OCI-LY3 (cell line): ENCODE data around the gene XXYLT1.

Experiments used
- H2AFZ ChIP-seq: fragments of 200-600, 300-600 bp; shearing (Covaris generic); 2 replicates; pipeline ENCODE4 v1.6.0; 2014; ENCODE audit warnings: antibody characterized with exemption, low read depth, low read length
- H3K27ac ChIP-seq: fragments of 200-600, 300-600 bp; sonication (generic); 2 replicates; pipeline ENCODE4 v1.5.1; 2014; ENCODE audit warnings: mild to moderate bottlenecking, low read length, moderate library complexity, mixed read lengths
- H3K27me3 ChIP-seq: fragments of 200-600, 300-600 bp; sonication (generic); 2 replicates; pipeline ENCODE4 v1.6.1; 2014; ENCODE audit warnings: low read depth, low read length, mixed read lengths
- H3K36me3 ChIP-seq: fragments of 200-600, 300-600 bp; sonication (generic); replicated peaks from 2 replicates; pipeline ENCODE3; 2014; ENCODE audit warnings: low read depth, low read length, mixed read lengths
- H3K4me1 ChIP-seq: fragments of 300-600, 200-600 bp; sonication (generic); 2 replicates; pipeline ENCODE4 v1.6.1; 2014; ENCODE audit warnings: low read length, mixed read lengths
- H3K4me2 ChIP-seq: fragments of 200-600, 300-600 bp; sonication (generic); 2 replicates; pipeline ENCODE4 v1.6.1; 2014; ENCODE audit warnings: low read length, mixed read lengths
- H3K4me3 ChIP-seq: fragments of 300-600, 200-600 bp; sonication (generic); 2 replicates; pipeline ENCODE4 v1.5.1; 2014; ENCODE audit warnings: antibody characterized with exemption, mild to moderate bottlenecking, low read length, moderate library complexity
- H3K79me2 ChIP-seq: fragments of 300-600, 200-600 bp; shearing (Covaris generic); 2 replicates; pipeline ENCODE4 v1.6.1; 2014; ENCODE audit warnings: mild to moderate bottlenecking, low read length, mixed read lengths
- H3K9ac ChIP-seq: fragments of 300-600, 200-600 bp; shearing (Covaris generic); 2 replicates; pipeline ENCODE4 v1.6.0; 2014; ENCODE audit warnings: mild to moderate bottlenecking, low read length, moderate library complexity
- H3K9me3 ChIP-seq: fragments of 200-600, 300-600 bp; shearing (Covaris generic); 2 replicates; pipeline ENCODE4 v1.6.1; 2014; ENCODE audit warnings: low read length, mixed read lengths; ENCODE audit not compliant: insufficient read depth
- H4K20me1 ChIP-seq: fragments of 200-600, 300-600 bp; sonication (generic); 2 replicates; pipeline ENCODE4 v1.6.1; 2016; ENCODE audit warnings: low read length, mixed read lengths; ENCODE audit not compliant: insufficient read depth
- CTCF ChIP-seq: fragments of 200-600, 300-600 bp; sonication (generic); IDR thresholded peaks from 2 replicates; pipeline ENCODE4 v1.5.1; 2014; ENCODE audit warnings: antibody characterized with exemption, low read length, low read depth
- EZH2phosphoT487 ChIP-seq: fragments of 200-600 bp; shearing (Covaris generic); IDR thresholded peaks from 2 replicates; pipeline ENCODE4 v1.6.1; 2018; ENCODE audit warnings: antibody characterized with exemption, mixed run types, low read depth

The XXYLT1 gene

GRCh38 chr3:195145579-195145978 is 125.4 kb downstream of the XXYLT1 start:
- Histone ChIP-seq H3K9me3 (0 out of 2 replicates have a peak, but pooled peaks cover 6% of the 10 kb centered on the region), H3K4me2 (no peak overlapping the region), H3K79me2 (no peaks in the 10 kb centered on the region), H3K27ac (no peak overlapping the region), H3K4me3 (no peak overlapping the region), H2AFZ (no peak overlapping the region), H3K36me3 (peaks cover 11% of the 10 kb centered on the region), H3K4me1 (peaks cover 39% of the 10 kb centered on the region), H3K27me3 (no peaks in the 10 kb centered on the region), H4K20me1 (no peaks in the 10 kb centered on the region), H3K9ac (no peak overlapping the region)
- TF ChIP-seq CTCF = no peak

- Histone ChIP-seq H3K27me3 (no peaks in the 10 kb centered on the region), H3K9me3 (0 out of 2 replicates have a peak, but pooled peaks cover 8% of the 10 kb centered on the region), H3K9ac (no peak overlapping the region), H3K4me3 (no peak overlapping the region), H3K27ac (no peak overlapping the region), H3K79me2 (no peaks in the 10 kb centered on the region), H3K4me2 (no peak overlapping the region), H2AFZ (no peak overlapping the region), H3K36me3 (peaks cover 17% of the 10 kb centered on the region), H4K20me1 (no peaks in the 10 kb centered on the region), H3K4me1 (peaks cover 32% of the 10 kb centered on the region)
- TF ChIP-seq CTCF = no peak
- no peak for TF ChIP-seq EZH2phosphoT487
Measured at GRCh38 chr3:195143221-195143620, 127.7 kb downstream of the XXYLT1 start.

- Histone ChIP-seq H2AFZ (no peak overlapping the region), H3K79me2 (no peaks in the 10 kb centered on the region), H3K9me3 (0 out of 2 replicates have a peak, but pooled peaks cover 8% of the 10 kb centered on the region), H3K36me3 (peaks cover 17% of the 10 kb centered on the region), H3K27me3 (no peaks in the 10 kb centered on the region), H3K9ac (no peak overlapping the region), H3K27ac (no peak overlapping the region), H3K4me2 (no peak overlapping the region), H3K4me1 (peaks cover 25% of the 10 kb centered on the region), H3K4me3 (no peak overlapping the region), H4K20me1 (no peaks in the 10 kb centered on the region)
- TF ChIP-seq EZH2phosphoT487 (no peak), CTCF (no peak)
Measured at GRCh38 chr3:195142519-195142918, 128.4 kb downstream of the XXYLT1 start.

- no peak for TF ChIP-seq CTCF
- no peak for TF ChIP-seq EZH2phosphoT487
- Histone ChIP-seq H3K4me1 (peaks cover 21% of the 10 kb centered on the region), H2AFZ (no peak overlapping the region)
Measured at GRCh38 chr3:195140816-195141793, 129.9 kb downstream of the XXYLT1 start.

More at GRCh38 chr3:195140816-195141793, 129.9 kb downstream of the XXYLT1 start:
- no peaks in the 10 kb centered on the region for H4K20me1 ChIP-seq
- no peak overlapping the region for H3K4me3 ChIP-seq
- H3K27ac ChIP-seq = no peak overlapping the region
- H3K9ac ChIP-seq = no peak overlapping the region
- H3K27me3 ChIP-seq = no peaks in the 10 kb centered on the region
- 0 out of 2 replicates have a peak, but pooled peaks cover 8% of the 10 kb centered on the region for H3K9me3 ChIP-seq
- H3K4me2 ChIP-seq = no peak overlapping the region
- H3K79me2 ChIP-seq = no peaks in the 10 kb centered on the region
- peaks cover 17% of the 10 kb centered on the region for H3K36me3 ChIP-seq
